Transverse colon (tissue), 4 donors: Measurements from ENCODE around the gene HBD. TPM values are rescaled to one million over a fixed set of nuclear protein-coding genes. Genes with fewer than 3 reads are reported as not detected.

Experiments
- DNase-seq: peaks from one replicate; pipeline ENCODE4 v3.0.0-alpha.2; 2019
- H3K27ac ChIP-seq, 4 donors: fragments of 200-600 bp; sonication (generic); 2 replicates each; pipeline ENCODE4 v1.5.1; 2016 to 2018; ENCODE audit warnings: inconsistent platforms in 4 of 4
- H3K27me3 ChIP-seq: fragments of 200-600 bp; sonication (generic); 2 replicates; pipeline ENCODE4 v1.5.1; 2017; ENCODE audit warnings: inconsistent platforms
- H3K36me3 ChIP-seq, 4 donors: fragments of 200-600 bp; sonication (generic); 2 replicates each; pipeline ENCODE4 v1.5.1; 2017 to 2019; ENCODE audit warnings: inconsistent platforms in 4 of 4
- H3K4me1 ChIP-seq, 4 donors: fragments of 200-600 bp; sonication (generic); 2 replicates each; pipeline ENCODE4 v1.5.1; 2017 to 2020; ENCODE audit warnings: inconsistent platforms in 4 of 4
- H3K4me3 ChIP-seq, 4 donors: fragments of 200-600 bp; sonication (generic); 1 replicate in 1 of 4; 2 replicates in 3 of 4; pipeline versions ENCODE4 v1.5.1 to v1.6.1; 2017 to 2019; ENCODE audit warnings: inconsistent platforms in 4 of 4
- H3K9me3 ChIP-seq, 2 donors: fragments of 200-600 bp; sonication (generic); 2 replicates each; pipeline ENCODE4 v1.5.1; 2017 to 2019; ENCODE audit warnings: inconsistent platforms in 2 of 2
- EP300 ChIP-seq: sonication (generic); formaldehyde crosslinking; IDR thresholded peaks from one replicate; pipeline ENCODE4 v1.6.1; 2017; ENCODE audit warnings: antibody characterized with exemption, low read depth
- POLR2A ChIP-seq: fragments of 450-650 bp; IDR thresholded peaks from one replicate; pipeline ENCODE4 v1.6.1; 2016; ENCODE audit warnings: antibody characterized with exemption, mild to moderate bottlenecking, moderate library complexity
- POLR2AphosphoS5 ChIP-seq, 3 donors: sonication (generic); formaldehyde crosslinking; IDR thresholded peaks; one replicate each; pipeline ENCODE4 v1.6.1; 2016; ENCODE audit warnings: antibody characterized with exemption in 3 of 3
- WGBS, 2 donors: methylation state at CpG; one replicate each; pipeline ENCODE4 v1.1.5; 2018; ENCODE audit warnings: low coverage in 1 of 2; 5-methylcytosine and 5-hydroxymethylcytosine counted together
- in situ Hi-C, 4 donors: fragments of 200-750 bp; cut with MboI; loops; one replicate each; pipeline versions ENCODE4 v1.15.0 to v1.15.1; 2017; ENCODE audit warnings: low sequenced_read_pairs in 3 of 4, low pct_ligation_motif_present in 1 of 4, low pct_unique_long_range_greater_than_20kb in 1 of 4
- intact Hi-C: fragments of 100-400 bp; cut with DNase I; formaldehyde crosslinking; loops from one replicate; pipeline ENCODE4 v1.15.1; 2023; ENCODE audit warnings: low total_unique reads
- total RNA-seq, 4 donors: library from RNA; depleted of rRNA; stranded (reverse); fragments of >200 nt; gene quantifications; one replicate each; pipeline ENCODE4 v1.1.0, GENCODE V29; 2016
- TF ChIP-seq, protein P1 (sequence below), 5 experiments: fragments of 200-600 bp in 3 of 5; fragments of 450-650 bp in 2 of 5; sonication (generic) in 3 of 5; IDR thresholded peaks; 1 replicate in 2 of 5; 2 replicates in 3 of 5; pipeline ENCODE4 v1.5.1; 2016 to 2017; ENCODE audit warnings: antibody characterized with exemption in 5 of 5, inconsistent platforms in 3 of 5, mild to moderate bottlenecking in 2 of 5, moderate library complexity in 1 of 5

The HBD gene
- total RNA-seq, 4 donors from 2014 or later, result not detected

DNA sequence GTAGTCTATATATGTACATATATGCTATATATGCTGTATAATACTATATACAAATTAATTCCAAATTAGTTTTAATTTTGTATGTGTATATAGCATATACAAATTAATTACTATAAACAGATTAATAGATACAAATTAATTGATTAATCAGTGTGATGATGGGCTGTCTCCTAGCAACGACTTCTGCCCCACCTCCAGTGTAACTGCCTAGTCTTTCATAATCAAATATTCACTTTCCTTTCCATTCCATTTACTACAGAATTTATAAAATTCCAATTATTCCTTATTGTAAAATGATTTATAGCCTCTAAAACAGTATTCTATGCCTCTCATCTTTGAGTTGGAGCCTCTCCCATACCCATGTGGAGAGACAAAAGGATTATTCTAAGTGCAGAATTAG is 976 bp downstream of the HBD start:
- H3K27ac ChIP-seq, result no peak overlapping the region
- no peaks in the 10 kb centered on the region for H3K36me3 ChIP-seq
- 40 to 43% methylated on average over 1 of the region's 1 CpG for WGBS, 2 donors
- no peaks in the 10 kb centered on the region for H3K4me1 ChIP-seq
- TF ChIP-seq POLR2A (no peak), POLR2AphosphoS5 (IDR thresholded peaks at IDR 0.05) (no peak), EP300 (no peak)
- TF ChIP-seq, protein P1, sequence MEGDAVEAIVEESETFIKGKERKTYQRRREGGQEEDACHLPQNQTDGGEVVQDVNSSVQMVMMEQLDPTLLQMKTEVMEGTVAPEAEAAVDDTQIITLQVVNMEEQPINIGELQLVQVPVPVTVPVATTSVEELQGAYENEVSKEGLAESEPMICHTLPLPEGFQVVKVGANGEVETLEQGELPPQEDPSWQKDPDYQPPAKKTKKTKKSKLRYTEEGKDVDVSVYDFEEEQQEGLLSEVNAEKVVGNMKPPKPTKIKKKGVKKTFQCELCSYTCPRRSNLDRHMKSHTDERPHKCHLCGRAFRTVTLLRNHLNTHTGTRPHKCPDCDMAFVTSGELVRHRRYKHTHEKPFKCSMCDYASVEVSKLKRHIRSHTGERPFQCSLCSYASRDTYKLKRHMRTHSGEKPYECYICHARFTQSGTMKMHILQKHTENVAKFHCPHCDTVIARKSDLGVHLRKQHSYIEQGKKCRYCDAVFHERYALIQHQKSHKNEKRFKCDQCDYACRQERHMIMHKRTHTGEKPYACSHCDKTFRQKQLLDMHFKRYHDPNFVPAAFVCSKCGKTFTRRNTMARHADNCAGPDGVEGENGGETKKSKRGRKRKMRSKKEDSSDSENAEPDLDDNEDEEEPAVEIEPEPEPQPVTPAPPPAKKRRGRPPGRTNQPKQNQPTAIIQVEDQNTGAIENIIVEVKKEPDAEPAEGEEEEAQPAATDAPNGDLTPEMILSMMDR (IDR thresholded peaks at IDR 0.05), result no peak
- in situ Hi-C loops, result no loop called here
- no peaks in the 10 kb centered on the region for H3K27me3 ChIP-seq
- H3K4me3 ChIP-seq, result no peak overlapping the region
- H3K9me3 ChIP-seq, result no peaks in the 10 kb centered on the region
- no peak for DNase-seq
- intact Hi-C loops, result no loop called here

DNA sequence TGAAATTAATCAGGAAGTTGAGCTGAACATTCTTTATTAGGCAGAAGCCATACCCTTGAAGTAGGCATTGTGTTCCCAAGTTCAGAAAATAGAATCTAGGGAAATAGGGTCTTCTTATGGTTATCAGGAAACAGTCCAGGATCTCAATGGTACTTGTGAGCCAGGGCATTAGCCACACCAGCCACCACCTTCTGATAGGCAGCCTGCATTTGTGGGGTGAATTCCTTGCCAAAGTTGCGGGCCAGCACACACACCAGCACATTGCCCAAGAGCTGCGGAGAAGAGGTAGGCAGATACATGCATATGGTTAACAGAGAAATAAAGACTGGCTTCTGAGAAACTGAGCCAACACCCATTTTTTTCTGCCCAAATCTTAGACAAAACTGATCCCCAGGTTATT is 1.5 kb downstream of the HBD start:
- TF ChIP-seq POLR2AphosphoS5 (IDR thresholded peaks at IDR 0.05) (no peak), EP300 (no peak), POLR2A (no peak)
- TF ChIP-seq, protein P1 (IDR thresholded peaks at IDR 0.05), result no peak
- intact Hi-C loops (no loop called here), in situ Hi-C loops (no loop called here)
- Histone ChIP-seq H3K4me3 (no peak overlapping the region), H3K27me3 (no peaks in the 10 kb centered on the region), H3K27ac (no peak overlapping the region), H3K36me3 (no peaks in the 10 kb centered on the region), H3K9me3 (no peaks in the 10 kb centered on the region), H3K4me1 (no peaks in the 10 kb centered on the region)
- DNase-seq, result no peak
- 97% methylated on average over 2 of the region's 2 CpGs; no CpG with 5 or more reads in 1 of the 2 donors for WGBS, 2 donors

DNA sequence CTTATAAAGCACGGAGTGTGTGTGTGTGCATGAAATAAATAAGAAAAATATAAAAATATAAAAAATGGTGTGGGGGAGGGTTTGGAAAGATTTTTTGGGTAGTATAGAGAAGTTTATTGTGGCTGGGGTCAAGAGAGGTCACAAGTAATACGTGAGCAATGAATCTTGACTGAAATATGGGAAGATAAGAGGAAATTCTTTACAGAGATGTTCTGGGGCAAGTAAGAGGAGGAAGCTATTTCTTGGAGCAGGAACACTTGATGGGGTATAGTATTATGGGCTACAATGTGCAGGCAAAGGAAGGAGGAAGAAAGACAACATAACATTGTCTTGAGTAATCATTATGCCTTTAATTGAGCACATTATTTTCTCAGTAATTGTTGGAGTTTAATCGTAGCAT is 2.1 kb downstream of the HBD start:
- Histone ChIP-seq H3K4me3 (no peak overlapping the region), H3K4me1 (no peaks in the 10 kb centered on the region), H3K27me3 (no peaks in the 10 kb centered on the region), H3K9me3 (no peaks in the 10 kb centered on the region), H3K27ac (no peak overlapping the region), H3K36me3 (no peaks in the 10 kb centered on the region)
- intact Hi-C loops, result no loop called here
- DNase-seq, result no peak
- 60 to 62% methylated on average over 3 of the region's 3 CpGs for WGBS, 2 donors
- in situ Hi-C loops, result no loop called here
- TF ChIP-seq POLR2A, result no peak
- no peak for TF ChIP-seq POLR2AphosphoS5 (IDR thresholded peaks at IDR 0.05)
- TF ChIP-seq, protein P1 (IDR thresholded peaks at IDR 0.05), result no peak
- TF ChIP-seq EP300, result no peak

DNA sequence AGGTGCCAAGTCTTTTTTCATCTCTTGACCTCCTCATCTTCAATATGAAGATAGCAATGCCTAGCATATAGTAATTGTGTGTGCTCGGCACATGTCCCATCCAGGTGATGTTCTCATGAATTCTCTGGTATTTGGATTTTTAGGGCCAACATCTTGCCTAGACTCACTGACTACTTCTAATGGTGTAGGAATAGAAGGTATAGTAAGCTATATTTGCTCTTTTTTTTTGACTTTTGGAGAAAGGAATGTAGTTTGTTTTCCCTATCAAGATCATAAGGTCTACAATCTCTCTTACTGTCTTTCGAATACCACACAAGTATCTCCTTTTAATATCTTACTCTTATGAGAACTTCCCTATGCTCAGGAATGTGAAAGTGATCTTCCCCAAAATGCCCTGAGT is 3.2 kb downstream of the HBD start:
- WGBS, 2 donors, result 92% methylated on average over 2 of the region's 2 CpGs
- Histone ChIP-seq H3K4me1 (no peaks in the 10 kb centered on the region), H3K27me3 (no peaks in the 10 kb centered on the region), H3K9me3 (no peaks in the 10 kb centered on the region), H3K27ac (no peak overlapping the region), H3K36me3 (no peaks in the 10 kb centered on the region), H3K4me3 (no peak overlapping the region)
- TF ChIP-seq, protein P1 (IDR thresholded peaks at IDR 0.05), result no peak
- no peak for TF ChIP-seq POLR2AphosphoS5 (IDR thresholded peaks at IDR 0.05)
- TF ChIP-seq POLR2A, result no peak
- TF ChIP-seq EP300, result no peak
- in situ Hi-C loops (no loop called here), intact Hi-C loops (no loop called here)
- no peak for DNase-seq
